HG03159 (cell line): ENCODE data around the gene TIE1.

Experiments
- ATAC-seq: cut with Tn5 transposase; IDR thresholded peaks from one replicate; pipeline ENCODE4 v1.9.1; 2021; ENCODE audit warnings: mild to moderate bottlenecking, moderate library complexity; ENCODE audit not compliant: unreplicated experiment

TIE1 gene

DNA sequence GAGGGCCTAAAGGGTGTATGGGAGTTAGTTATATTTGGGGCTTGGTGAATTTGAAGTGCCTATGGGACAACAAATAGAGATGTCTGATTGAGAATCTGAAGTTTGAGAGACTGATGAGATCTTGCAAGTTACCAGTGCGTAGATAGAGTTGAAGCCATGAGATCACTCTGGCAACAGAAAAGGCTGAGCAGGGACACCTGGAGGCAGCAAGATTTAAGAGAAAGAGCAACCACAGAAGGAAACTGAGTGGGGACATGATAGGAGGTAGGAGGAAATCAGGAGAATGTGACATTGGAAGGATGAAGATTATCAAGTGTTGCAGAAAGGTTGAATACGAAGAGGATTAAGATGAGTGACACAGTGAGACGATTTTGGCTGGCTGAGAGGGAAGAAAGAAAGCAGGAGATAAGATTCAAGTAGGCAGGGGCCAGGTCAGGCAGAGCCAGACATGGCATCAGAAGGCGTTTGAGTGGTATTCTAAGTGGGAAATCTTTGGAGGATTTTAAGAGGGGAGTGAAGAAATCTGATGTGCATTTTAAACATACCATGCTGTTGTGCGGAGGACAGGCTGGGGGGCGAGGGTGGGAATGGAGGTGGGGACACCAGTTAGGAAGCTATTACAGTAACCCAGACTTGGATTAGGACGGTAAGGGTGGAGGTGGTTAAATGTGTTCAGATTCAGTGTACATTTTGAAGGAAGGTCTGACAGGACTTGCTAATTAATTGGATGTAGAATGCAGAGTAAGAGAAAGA is 33.8 kb downstream of the TIE1 start:
- ATAC-seq = no peak

DNA sequence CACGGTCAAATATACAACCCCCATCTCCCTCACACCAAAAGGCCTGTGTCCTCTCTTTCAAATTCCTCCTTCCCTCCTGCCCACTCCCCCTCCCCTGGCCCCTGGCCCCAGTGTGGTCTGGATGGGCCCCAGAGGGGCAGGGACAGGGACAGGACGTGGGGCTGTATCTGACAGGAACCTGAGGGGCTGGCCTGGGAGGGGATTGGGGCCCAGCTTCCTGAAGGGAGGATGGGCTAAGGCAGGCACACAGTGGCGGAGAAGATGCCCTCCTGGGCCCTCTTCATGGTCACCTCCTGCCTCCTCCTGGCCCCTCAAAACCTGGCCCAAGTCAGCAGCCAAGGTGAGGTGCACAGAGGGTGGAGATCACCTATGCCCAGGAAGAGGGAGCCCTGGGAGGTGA is 36.8 kb downstream of the TIE1 start, which contains the start of gene MPL:
TSS of gene MPL (plus strand) at position 231 of the 400 bp plus-strand sequence. CDS start at position 262, 31 bp downstream.
- ATAC-seq = no peak

DNA sequence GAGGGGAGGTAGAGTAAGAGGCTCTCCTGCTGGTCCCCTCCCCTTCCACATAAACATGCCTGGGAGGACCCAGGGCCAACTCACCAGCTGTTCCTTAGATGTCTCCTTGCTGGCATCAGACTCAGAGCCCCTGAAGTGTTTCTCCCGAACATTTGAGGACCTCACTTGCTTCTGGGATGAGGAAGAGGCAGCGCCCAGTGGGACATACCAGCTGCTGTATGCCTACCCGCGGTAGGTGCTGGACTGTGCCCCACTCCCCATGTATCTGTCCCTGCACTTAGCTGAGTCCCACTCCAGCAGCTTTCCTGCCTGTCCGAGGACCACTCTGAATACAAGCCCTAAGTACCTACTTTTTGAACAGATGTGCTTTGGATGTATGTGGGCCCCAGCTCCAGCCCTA is 37.2 kb downstream of the TIE1 start:
- ATAC-seq = no peak

DNA sequence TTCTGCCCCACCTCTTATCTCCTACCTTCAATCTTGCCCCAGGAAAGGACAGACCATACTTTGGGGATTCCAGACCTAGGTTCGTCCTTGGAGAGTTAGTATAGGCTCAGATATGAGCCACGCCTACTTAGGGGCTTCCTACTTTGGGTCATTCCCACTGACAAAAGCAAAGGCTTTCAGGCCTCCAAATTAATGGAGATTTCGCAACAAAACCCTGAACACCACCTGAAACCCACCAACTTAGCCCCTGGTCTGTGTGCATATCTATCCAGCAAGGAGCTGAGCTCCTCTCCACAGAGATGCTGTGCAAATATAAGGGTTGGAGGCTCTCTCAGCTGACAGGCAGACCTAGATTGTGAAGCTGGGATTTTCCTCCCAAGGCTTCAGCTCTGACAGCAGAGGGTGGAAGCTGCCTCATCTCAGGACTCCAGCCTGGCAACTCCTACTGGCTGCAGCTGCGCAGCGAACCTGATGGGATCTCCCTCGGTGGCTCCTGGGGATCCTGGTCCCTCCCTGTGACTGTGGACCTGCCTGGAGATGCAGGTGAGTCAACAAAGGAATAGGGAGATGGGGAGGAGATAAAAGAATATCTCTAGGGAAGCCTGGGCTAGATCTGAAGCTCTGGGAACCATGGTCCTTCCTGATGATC is 38.9 kb downstream of the TIE1 start:
- no peak for ATAC-seq

DNA sequence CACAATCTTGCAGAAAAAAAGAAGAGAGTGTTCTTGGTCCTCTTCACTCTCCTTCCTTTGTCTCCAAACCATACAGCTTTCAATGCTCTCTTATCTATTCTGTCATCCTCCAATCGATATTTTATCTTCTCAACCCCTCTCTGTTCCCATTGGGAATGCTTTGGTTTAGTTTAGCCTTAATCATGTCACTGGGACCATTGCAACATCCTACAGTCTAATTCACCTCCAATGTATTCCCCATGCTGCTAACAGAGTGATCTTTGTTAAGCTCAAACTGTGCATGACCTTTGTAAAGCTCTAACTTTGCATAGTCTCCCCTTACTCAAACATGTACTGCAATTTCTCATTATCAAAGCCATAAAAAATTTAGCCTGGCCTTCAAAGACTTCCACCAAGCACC is 39.8 kb downstream of the TIE1 start:
- no peak for ATAC-seq

DNA sequence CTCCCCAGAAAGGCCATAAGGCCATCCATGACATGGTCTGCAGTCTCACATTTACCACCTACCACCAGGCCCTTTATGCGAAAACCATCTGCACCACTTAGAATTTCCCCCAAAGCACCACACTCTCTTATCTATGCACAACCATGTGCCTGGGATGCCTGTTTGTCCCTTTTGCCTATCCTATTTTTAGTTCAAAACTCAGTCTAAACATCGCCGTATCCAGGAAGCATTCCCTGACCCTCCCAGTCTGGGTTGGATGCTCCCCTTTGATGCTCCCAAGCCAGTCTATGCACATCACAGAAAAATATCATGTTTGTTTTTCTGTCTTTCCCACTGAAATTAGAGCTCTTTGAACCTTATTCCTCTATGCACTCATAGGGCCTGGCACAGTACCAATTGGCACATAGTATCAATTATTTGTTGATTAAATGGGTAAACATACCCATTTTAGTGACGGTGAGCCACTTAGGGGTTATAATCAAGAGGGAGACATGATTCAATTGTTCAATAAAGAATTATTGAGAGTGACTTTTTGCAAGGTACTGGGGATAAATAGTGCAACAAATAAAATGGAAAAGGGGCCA is 43.6 kb downstream of the TIE1 start:
- no peak for ATAC-seq

DNA sequence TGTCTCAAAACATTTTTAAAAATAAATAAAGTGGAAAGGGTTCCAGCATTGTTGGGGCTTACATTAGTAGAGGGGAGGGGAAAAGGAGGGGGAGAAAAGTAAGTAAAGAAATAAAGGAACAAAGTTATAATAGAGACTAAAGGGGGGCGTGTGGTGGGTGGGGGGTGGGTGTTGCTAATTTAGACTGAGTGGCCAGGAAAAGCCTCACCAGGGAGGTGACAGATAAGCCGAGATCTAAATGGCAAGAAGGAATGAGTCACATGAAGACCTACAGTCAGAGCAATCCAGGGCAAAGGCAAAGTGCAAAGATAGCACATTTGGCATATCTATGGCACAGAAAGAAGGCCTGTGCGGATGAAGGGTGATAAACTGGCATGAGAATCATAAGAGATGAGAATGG is 44.3 kb downstream of the TIE1 start:
- ATAC-seq = no peak

DNA sequence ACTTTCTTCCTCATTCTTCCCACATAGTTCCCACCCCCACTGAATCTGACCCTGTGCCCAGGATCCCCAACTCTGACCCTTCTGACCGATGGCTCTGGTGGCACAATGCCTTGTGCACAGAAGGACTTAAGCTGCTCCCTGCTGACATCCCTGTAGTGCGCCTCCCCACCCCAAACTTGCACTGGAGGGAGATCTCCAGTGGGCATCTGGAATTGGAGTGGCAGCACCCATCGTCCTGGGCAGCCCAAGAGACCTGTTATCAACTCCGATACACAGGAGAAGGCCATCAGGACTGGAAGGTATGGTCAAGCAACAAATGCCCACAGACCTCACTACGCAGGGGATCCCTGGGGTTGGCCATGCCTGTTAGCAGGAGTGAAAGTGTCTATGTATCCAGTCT is 45.9 kb downstream of the TIE1 start:
- ATAC-seq = no peak

DNA sequence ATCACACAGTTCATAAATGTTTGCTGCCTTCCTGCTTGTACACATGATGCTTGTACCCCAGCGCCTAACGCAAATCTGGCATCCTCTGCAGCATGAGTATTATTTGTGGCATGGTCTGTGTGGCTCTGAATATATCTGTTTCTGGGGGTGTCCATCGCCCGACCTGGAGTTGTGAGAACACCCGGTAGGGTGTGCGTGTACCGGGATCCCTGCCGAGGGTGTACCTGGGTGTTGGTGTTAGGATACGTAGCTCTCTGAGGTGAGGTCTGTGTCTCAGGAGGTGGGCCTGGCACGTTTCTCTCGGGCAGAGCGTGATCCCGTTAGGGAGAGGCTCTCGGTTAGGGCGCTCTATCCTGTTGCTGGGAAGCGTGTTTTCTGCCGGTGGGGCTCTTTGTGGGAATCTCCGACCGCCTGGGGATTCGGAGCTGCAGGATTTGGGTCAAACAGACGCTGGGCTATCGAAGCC is 47.6 kb downstream of the TIE1 start:
- no peak for ATAC-seq

DNA sequence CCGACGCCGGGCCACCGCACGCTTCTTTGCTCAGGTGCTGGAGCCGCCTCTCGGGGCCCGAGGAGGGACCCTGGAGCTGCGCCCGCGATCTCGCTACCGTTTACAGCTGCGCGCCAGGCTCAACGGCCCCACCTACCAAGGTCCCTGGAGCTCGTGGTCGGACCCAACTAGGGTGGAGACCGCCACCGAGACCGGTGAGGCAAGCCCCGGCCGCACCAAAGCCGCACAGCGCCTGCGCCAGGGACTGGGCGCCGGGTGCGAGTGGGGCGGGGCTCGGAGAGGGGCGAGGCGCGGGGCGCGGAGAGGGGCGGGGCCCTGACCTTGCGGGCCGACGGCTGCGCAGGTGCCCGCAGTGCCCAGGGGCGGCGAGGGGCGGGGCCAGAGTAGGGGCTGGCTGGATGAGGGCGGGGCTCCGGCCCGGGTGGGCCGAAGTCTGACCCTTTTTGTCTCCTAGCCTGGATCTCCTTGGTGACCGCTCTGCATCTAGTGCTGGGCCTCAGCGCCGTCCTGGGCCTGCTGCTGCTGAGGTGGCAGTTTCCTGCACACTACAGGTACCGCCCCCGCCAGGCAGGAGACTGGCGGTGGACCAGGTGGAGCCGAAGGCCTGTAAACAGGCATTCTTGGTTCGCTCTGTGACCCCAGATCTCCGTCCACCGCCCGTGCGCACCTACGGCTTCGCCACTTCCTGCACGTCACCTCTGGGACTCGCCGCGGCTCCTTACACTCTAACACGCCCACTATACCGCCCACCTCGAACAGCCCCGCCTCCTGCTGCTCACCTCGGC is 48.2 kb downstream of the TIE1 start:
- ATAC-seq = peak; percentile 72

DNA sequence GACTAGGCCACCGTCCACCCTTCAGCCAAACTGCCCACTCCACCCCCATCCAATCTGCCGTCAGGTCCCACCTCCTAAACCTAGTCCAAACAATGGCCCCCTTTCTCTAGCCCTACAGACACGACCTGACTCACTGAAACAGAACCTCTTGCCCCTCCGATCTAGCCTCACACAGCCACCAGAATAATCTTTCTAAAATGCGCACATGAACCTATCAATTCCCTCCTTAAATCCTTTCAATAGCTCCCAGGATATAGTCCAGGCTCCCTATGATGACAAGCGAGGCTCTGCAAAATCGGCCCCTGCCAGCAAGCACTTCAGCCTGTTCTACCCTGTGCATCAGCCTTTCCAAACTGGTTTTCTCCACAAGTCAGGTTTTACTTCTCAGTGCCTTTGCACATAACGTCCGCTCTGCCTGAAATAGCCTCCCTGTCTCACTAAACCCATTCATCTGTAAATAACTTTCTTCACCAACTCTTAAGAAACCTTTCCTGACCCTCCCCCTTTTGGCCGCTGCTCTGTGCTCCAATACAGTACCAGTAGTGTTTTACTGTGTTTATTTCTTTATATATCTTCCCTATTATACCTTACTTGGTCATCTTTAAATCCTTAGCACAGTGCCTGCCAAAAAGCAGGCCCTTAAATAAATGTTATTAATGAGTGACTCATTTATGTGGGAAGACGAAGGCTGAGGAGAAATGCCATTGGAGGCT is 49.0 kb downstream of the TIE1 start:
- no peak for ATAC-seq

DNA sequence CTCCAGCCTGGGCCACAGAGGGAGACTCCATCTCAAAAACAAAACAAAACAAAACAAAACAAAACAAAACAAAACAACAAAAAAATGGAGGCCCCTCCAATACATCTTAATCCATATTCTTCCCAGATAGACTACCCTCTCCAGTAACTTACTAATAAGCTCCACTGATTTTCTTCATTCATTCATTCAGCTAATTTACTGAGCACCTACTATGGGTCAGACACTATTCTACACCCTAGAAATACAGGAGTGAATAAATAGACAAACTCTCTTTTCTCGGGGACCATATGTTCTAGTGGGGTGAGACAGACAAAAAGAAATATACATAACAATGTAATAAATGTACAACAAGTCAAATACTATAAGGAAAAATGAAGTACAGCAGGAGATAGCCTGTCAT is 50.2 kb downstream of the TIE1 start:
- ATAC-seq = no peak

DNA sequence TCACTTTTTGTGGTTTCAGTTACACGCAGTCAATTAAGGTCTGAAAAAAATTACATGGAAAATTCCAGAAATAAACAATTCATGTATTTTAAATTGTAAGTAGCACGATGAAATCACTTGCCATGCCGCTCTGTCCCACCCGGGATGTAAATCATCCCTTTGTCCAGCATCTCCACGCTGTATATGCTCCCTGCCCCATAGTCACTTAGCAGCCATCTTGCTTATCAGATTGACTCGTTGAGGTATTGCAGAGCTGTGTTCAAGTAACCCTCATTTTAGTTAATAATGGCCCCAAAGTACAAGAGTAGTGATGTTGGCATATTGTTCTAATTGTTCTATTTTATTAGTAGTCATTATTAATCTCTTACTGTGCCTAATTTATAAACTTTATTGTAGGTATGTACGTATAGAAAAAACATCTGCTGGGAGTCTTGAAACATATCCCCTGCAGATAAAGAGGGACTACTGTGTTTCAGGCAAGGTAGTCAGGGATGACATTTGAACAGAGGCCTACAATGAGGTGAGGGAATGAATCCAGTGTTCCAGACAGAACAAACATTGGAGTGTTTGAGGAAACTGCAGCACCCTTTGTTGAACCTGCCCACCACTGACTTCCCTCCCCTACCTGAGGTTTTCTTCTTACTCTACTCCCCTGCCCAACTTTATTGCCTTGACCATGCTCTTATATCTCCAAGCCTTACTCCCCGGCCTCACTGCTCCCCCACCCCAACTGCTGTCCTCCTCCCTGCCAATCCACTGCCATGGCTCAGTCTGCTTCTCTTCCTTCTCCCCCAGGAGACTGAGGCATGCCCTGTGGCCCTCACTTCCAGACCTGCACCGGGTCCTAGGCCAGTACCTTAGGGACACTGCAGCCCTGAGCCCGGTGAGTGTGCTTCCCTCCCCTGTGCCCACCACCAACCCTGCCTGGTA is 50.9 kb downstream of the TIE1 start:
- ATAC-seq = no peak

DNA sequence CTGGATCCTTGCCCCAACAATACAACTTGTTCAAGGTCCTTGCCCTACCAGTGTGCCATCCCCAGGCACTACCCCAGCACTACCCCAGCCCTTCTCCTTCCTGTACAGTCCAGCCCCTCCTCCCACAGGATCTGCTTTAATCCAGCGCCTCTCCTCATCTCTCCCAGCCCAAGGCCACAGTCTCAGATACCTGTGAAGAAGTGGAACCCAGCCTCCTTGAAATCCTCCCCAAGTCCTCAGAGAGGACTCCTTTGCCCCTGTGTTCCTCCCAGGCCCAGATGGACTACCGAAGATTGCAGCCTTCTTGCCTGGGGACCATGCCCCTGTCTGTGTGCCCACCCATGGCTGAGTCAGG is 51.5 kb downstream of the TIE1 start:
- no peak for ATAC-seq

DNA sequence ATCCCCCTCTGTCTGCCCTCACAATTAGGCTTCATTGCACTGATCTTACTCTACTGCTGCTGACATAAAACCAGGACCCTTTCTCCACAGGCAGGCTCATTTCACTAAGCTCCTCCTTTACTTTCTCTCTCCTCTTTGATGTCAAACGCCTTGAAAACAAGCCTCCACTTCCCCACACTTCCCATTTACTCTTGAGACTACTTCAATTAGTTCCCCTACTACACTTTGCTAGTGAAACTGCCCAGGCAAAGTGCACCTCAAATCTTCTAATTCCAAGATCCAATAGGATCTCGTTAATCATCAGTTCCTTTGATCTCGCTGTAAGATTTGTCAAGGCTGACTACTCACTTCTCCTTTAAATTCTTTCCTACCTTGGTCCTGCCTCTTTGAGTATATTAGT is 52.1 kb downstream of the TIE1 start:
- ATAC-seq = no peak

DNA sequence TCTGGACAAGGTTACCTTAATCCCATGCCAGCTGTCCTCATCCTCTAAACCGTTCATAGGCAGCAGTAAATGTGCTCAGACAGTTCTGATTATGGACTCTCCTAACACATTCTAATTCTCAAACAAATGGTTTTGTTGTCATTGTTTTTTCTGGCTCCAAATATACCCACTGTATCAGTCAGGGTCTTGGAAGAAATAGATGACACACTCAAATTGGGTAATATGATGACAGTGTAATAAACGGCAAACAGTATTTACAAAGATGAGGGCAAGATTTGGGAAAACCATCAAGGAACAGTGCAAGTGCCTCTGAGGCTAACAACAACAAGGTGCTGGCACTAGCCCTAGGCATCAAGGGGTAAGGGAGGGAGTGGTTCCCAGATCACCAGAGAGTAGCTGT is 53.7 kb downstream of the TIE1 start:
- no peak for ATAC-seq

DNA sequence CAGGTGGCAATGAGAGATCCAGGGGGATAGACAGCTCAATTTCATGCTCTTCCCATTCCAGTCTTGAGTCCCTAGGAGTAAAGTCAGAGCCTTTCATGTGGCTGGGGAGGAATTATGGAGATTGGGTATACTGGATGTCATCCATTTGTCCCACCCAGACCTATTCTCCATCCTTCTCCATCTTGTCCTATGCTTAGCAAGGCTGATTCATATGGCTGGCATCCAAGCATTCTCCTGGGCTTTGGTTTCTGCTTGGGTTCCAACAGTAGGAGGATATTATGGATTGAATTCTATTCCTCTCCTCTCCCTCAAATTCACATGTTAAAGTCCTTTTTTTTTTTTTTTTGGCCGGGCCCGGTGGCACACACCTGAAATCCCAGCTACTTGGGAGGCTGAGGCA is 54.2 kb downstream of the TIE1 start:
- ATAC-seq = no peak

DNA sequence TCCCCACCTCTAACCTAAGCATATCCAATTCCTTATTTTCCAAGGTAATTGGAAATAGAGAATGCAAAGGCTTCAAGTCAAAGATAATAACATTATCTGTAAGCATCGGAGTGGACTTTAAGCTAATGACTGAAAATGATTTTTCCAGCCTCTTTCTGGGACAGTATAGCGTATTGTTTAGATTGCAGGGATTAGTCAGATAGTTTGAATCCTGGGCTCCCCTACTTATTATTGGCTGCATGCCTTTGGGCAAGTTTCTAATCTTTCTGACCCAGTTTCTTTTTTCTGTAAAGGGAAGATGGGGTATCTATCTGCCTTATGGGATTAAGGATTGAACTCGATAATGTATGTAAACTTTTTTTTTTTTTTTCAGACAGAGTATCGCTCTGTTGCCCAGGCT is 56.5 kb downstream of the TIE1 start:
- ATAC-seq = no peak

DNA sequence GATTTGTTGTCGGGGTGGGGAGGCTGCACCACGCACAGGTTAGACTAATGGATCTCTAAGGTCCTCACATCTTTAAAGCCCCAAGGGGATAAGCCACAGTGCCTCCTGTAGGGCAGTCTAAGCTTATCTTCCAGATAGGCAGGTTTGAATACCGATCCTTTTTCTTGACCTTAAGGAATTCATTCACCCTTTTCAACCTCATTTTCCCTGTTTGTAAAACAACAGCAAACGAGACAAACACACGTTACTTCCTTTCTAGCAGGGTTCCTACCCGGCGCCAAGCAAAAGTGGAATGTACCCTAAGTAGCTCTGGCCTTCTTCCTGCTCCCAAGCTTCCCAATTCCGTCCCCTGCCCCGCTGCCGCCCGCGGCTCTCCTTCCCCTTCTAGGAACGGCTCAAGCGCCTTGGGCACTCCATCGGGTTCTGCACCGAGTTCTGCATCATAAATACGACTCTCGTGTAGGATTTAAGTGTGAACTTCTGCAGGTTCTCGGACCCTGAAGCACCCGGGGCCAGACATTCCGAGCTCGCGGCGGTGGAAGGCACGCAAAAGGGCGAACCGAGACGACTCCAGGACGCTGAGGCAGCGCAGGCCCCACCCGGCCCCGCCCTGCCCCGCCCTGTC is 57.5 kb downstream of the TIE1 start:
- peak; percentile 2 for ATAC-seq
